ENCODE measurements around the gene ARHGAP15. TPM values are rescaled to one million over a fixed set of nuclear protein-coding genes. Genes with fewer than 3 reads are reported as not detected.

The ARHGAP15 gene
- polyA plus RNA-seq, 1 donor: 16.4 TPM

GRCh38 chr2:143692162-143692561 is 562.9 kb downstream of the ARHGAP15 start:
- Histone ChIP-seq H3K4me3 (ENCODE audit: low read length) (no peak overlapping the region), H3K9me3 (ENCODE audit: control insufficient read depth, low read depth, low read length) (no peaks in the 10 kb centered on the region), H3K27ac (ENCODE audit: low read length) (no peak overlapping the region), H3K27me3 (ENCODE audit: control insufficient read depth, insufficient read depth, low read length) (no peaks in the 10 kb centered on the region), H3K4me1 (ENCODE audit: control insufficient read depth, insufficient read depth, low read length) (no peaks in the 10 kb centered on the region), H3K36me3 (ENCODE audit: control insufficient read depth, insufficient read depth, low read length) (no peaks in the 10 kb centered on the region)
- WGBS (ENCODE audit: insufficient coverage, low lambda C conversion rate): no CpG with 5 or more reads among the region's 5 CpGs
- DNase-seq: no peak

DNA sequence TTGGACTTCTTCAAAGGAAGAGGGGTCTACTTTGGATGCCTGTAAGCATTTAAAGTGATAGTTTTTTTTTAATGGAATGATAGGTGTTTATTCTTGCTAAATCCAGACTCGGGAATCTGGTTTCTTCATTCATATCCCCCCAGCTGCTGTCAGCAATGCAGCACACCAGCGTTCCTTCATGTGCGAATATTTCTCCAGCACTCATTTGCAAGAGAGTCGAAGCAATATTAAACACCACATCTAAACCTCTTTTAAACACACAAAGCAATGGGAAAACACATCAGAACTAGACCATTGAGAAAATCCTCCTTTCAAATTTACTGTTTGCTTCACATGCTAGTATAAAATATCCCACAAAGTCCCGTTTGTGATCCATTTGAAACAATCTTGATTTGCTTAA is 563.7 kb downstream of the ARHGAP15 start:
- Histone ChIP-seq H3K27ac (ENCODE audit: low read length) (no peak overlapping the region), H3K36me3 (ENCODE audit: control insufficient read depth, insufficient read depth, low read length) (no peaks in the 10 kb centered on the region), H3K4me1 (ENCODE audit: control insufficient read depth, insufficient read depth, low read length) (no peaks in the 10 kb centered on the region), H3K4me3 (ENCODE audit: low read length) (no peak overlapping the region), H3K27me3 (ENCODE audit: control insufficient read depth, insufficient read depth, low read length) (no peaks in the 10 kb centered on the region), H3K9me3 (ENCODE audit: control insufficient read depth, low read depth, low read length) (no peaks in the 10 kb centered on the region)
- 80% methylated on average over 1 of the region's 5 CpGs for WGBS (ENCODE audit: insufficient coverage, low lambda C conversion rate)
- no peak for DNase-seq

GRCh38 chr2:143694335-143694734 is 565.1 kb downstream of the ARHGAP15 start:
- H3K9me3 ChIP-seq (ENCODE audit: control insufficient read depth, low read depth, low read length): no peaks in the 10 kb centered on the region
- H3K27me3 ChIP-seq (ENCODE audit: control insufficient read depth, insufficient read depth, low read length): no peaks in the 10 kb centered on the region
- DNase-seq: peak in 1 of 2 donors; percentile 35
- H3K4me1 ChIP-seq (ENCODE audit: control insufficient read depth, insufficient read depth, low read length): no peaks in the 10 kb centered on the region
- H3K27ac ChIP-seq (ENCODE audit: low read length): no peak overlapping the region
- no CpG with 5 or more reads among the region's 3 CpGs for WGBS (ENCODE audit: insufficient coverage, low lambda C conversion rate)
- no peak overlapping the region for H3K4me3 ChIP-seq (ENCODE audit: low read length)
- no peaks in the 10 kb centered on the region for H3K36me3 ChIP-seq (ENCODE audit: control insufficient read depth, insufficient read depth, low read length)

GRCh38 chr2:143696651-143697050 is 567.4 kb downstream of the ARHGAP15 start:
- H3K27me3 ChIP-seq (ENCODE audit: control insufficient read depth, insufficient read depth, low read length): no peaks in the 10 kb centered on the region
- no peak overlapping the region for H3K27ac ChIP-seq (ENCODE audit: low read length)
- no peaks in the 10 kb centered on the region for H3K36me3 ChIP-seq (ENCODE audit: control insufficient read depth, insufficient read depth, low read length)
- no peaks in the 10 kb centered on the region for H3K9me3 ChIP-seq (ENCODE audit: control insufficient read depth, low read depth, low read length)
- no peak for DNase-seq
- no peak overlapping the region for H3K4me3 ChIP-seq (ENCODE audit: low read length)
- no peaks in the 10 kb centered on the region for H3K4me1 ChIP-seq (ENCODE audit: control insufficient read depth, insufficient read depth, low read length)

- H3K4me1 ChIP-seq (ENCODE audit: control insufficient read depth, insufficient read depth, low read length): peaks cover 6% of the 10 kb centered on the region
- H3K36me3 ChIP-seq (ENCODE audit: control insufficient read depth, insufficient read depth, low read length): no peaks in the 10 kb centered on the region
- H3K27me3 ChIP-seq (ENCODE audit: control insufficient read depth, insufficient read depth, low read length): no peaks in the 10 kb centered on the region
- no peak overlapping the region for H3K27ac ChIP-seq (ENCODE audit: low read length)
- no peak for DNase-seq
- WGBS (ENCODE audit: insufficient coverage, low lambda C conversion rate): no CpG with 5 or more reads among the region's 1 CpG
- no peak overlapping the region for H3K4me3 ChIP-seq (ENCODE audit: low read length)
- H3K9me3 ChIP-seq (ENCODE audit: control insufficient read depth, low read depth, low read length): no peaks in the 10 kb centered on the region
Observed at GRCh38 chr2:143697744-143698143, 568.5 kb downstream of the ARHGAP15 start.

DNA sequence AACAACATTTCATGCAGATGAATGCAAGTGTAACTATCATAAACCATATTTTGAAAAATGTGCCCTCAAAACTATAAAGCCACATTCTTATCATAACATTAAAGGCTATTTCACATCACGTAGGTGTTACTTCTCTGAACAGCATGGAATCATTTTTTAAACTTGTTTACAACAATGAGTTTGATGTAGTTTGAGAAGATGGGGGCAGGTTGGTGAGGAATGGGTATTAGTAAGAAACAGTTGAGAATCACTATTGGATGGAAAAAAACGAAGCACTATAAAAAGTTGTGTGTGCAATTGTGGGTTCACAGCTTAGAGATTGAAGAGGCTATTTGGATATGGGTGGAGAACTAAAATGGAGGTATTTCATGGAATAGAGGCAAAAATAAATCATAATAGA is 569.1 kb downstream of the ARHGAP15 start:
- no peaks in the 10 kb centered on the region for H3K9me3 ChIP-seq (ENCODE audit: control insufficient read depth, low read depth, low read length)
- 38% methylated on average over 1 of the region's 2 CpGs for WGBS (ENCODE audit: insufficient coverage, low lambda C conversion rate)

DNA sequence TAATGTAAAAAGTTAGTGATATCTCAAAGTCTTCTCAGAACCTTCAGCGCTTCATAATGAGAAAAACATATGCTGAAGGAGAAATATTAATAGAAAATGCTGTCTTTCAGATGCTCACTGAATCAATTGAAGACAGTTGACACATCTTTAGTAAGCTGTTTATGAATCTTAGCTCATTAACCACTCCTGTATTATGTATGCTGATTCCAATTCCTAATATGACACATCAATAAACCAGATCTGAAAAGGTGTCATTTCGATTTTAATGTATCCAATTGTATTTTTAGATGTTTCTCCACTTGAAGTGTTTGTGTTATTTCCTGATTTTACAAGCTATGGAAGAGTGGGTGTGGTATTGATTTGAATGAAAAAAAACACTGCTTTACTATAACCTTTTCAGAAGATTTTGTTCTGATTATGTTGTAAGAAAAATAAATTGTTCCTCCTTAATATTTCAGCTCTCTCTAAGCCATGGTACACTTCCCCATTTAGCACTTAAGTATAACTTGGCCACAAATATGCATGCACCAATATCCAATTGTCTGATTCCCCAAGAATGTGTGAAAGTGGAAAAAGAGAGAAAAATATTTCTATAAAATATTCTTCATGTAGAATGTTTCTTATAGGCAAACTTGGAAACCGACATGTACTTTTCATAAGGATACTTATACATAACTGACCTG is 569.8 kb downstream of the ARHGAP15 start:
- WGBS (ENCODE audit: insufficient coverage, low lambda C conversion rate): 83% methylated on average over 2 of the region's 3 CpGs

More for the DNA sequence above, 569.1 kb downstream of the ARHGAP15 start:
- no peak for DNase-seq
- no peaks in the 10 kb centered on the region for H3K36me3 ChIP-seq (ENCODE audit: control insufficient read depth, insufficient read depth, low read length)
- peaks cover 7% of the 10 kb centered on the region for H3K4me1 ChIP-seq (ENCODE audit: control insufficient read depth, insufficient read depth, low read length)
- H3K27ac ChIP-seq (ENCODE audit: low read length): no peak overlapping the region
- no peak overlapping the region for H3K4me3 ChIP-seq (ENCODE audit: low read length)
- H3K27me3 ChIP-seq (ENCODE audit: control insufficient read depth, insufficient read depth, low read length): no peaks in the 10 kb centered on the region

GRCh38 chr2:143700865-143701264 is 571.6 kb downstream of the ARHGAP15 start:
- Histone ChIP-seq H3K36me3 (ENCODE audit: control insufficient read depth, insufficient read depth, low read length) (no peaks in the 10 kb centered on the region), H3K4me3 (ENCODE audit: low read length) (no peak overlapping the region), H3K27me3 (ENCODE audit: control insufficient read depth, insufficient read depth, low read length) (no peaks in the 10 kb centered on the region), H3K9me3 (ENCODE audit: control insufficient read depth, low read depth, low read length) (no peaks in the 10 kb centered on the region), H3K4me1 (ENCODE audit: control insufficient read depth, insufficient read depth, low read length) (peaks cover 14% of the 10 kb centered on the region), H3K27ac (ENCODE audit: low read length) (no peak overlapping the region)
- DNase-seq: no peak
- WGBS (ENCODE audit: insufficient coverage, low lambda C conversion rate): 94% methylated on average over 2 of the region's 2 CpGs

More for the DNA sequence above, 569.8 kb downstream of the ARHGAP15 start:
- Histone ChIP-seq H3K4me1 (ENCODE audit: control insufficient read depth, insufficient read depth, low read length) (peaks cover 9% of the 10 kb centered on the region), H3K27ac (ENCODE audit: low read length) (no peak overlapping the region), H3K4me3 (ENCODE audit: low read length) (no peak overlapping the region), H3K36me3 (ENCODE audit: control insufficient read depth, insufficient read depth, low read length) (no peaks in the 10 kb centered on the region), H3K27me3 (ENCODE audit: control insufficient read depth, insufficient read depth, low read length) (no peaks in the 10 kb centered on the region), H3K9me3 (ENCODE audit: control insufficient read depth, low read depth, low read length) (no peaks in the 10 kb centered on the region)
- no peak for DNase-seq

DNA sequence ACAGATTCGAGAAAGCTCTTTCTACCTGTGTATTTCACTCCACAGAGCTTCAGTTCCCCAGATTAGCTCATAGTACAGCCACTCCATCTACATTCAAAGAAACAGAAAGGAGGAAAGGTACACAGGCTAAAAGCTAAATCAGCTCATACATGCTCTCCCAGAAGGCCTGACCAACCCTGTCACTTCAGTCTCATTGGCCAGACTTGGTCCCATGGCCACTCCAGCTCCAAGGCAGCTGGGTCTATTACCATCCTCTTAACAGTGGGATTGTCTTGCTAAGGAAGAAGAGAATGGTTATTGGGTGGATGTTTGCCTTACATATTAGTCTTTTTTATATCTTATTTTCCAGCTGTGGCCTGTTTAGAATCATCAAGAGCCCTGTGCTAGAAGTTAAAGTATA is 572.6 kb downstream of the ARHGAP15 start:
- Histone ChIP-seq H3K4me3 (ENCODE audit: low read length) (no peak overlapping the region), H3K9me3 (ENCODE audit: control insufficient read depth, low read depth, low read length) (no peaks in the 10 kb centered on the region), H3K27ac (ENCODE audit: low read length) (no peak overlapping the region), H3K36me3 (ENCODE audit: control insufficient read depth, insufficient read depth, low read length) (no peaks in the 10 kb centered on the region), H3K27me3 (ENCODE audit: control insufficient read depth, insufficient read depth, low read length) (no peaks in the 10 kb centered on the region), H3K4me1 (ENCODE audit: control insufficient read depth, insufficient read depth, low read length) (peaks cover 23% of the 10 kb centered on the region)
- no CpG with 5 or more reads among the region's 1 CpG for WGBS (ENCODE audit: insufficient coverage, low lambda C conversion rate)
- DNase-seq: no peak

- no peaks in the 10 kb centered on the region for H3K36me3 ChIP-seq (ENCODE audit: control insufficient read depth, insufficient read depth, low read length)
- peaks cover 25% of the 10 kb centered on the region for H3K4me1 ChIP-seq (ENCODE audit: control insufficient read depth, insufficient read depth, low read length)
- DNase-seq: no peak
- H3K9me3 ChIP-seq (ENCODE audit: control insufficient read depth, low read depth, low read length): no peaks in the 10 kb centered on the region
- 20% methylated on average over 1 of the region's 1 CpG for WGBS (ENCODE audit: insufficient coverage, low lambda C conversion rate)
- H3K27ac ChIP-seq (ENCODE audit: low read length): peak overlapping the region; percentile 28
- no peaks in the 10 kb centered on the region for H3K27me3 ChIP-seq (ENCODE audit: control insufficient read depth, insufficient read depth, low read length)
- H3K4me3 ChIP-seq (ENCODE audit: low read length): no peak overlapping the region
Observed at GRCh38 chr2:143702931-143703330, 573.7 kb downstream of the ARHGAP15 start.

- no peak overlapping the region for H3K4me3 ChIP-seq (ENCODE audit: low read length)
- 100% methylated on average over 2 of the region's 3 CpGs for WGBS (ENCODE audit: insufficient coverage, low lambda C conversion rate)
- no peak for DNase-seq
- no peak overlapping the region for H3K27ac ChIP-seq (ENCODE audit: low read length)
- H3K4me1 ChIP-seq (ENCODE audit: control insufficient read depth, insufficient read depth, low read length): peaks cover 27% of the 10 kb centered on the region
- H3K36me3 ChIP-seq (ENCODE audit: control insufficient read depth, insufficient read depth, low read length): no peaks in the 10 kb centered on the region
- H3K27me3 ChIP-seq (ENCODE audit: control insufficient read depth, insufficient read depth, low read length): no peaks in the 10 kb centered on the region
- H3K9me3 ChIP-seq (ENCODE audit: control insufficient read depth, low read depth, low read length): no peaks in the 10 kb centered on the region
Observed at GRCh38 chr2:143704451-143705106, 575.4 kb downstream of the ARHGAP15 start.

Data from large intestine (tissue), 3 donors.